Erythroblast (primary cell): ENCODE results near the gene ALDH1B1.

Source experiments
- GATA1 ChIP-seq: IDR thresholded peaks from 2 replicates; pipeline ENCODE4 v1.6.1; 2011; ENCODE audit warnings: low read depth, mild to moderate bottlenecking, control low read depth, low read length, moderate library complexity
- POLR2A ChIP-seq: IDR thresholded peaks from 2 replicates; pipeline ENCODE4 v1.6.1; 2011; ENCODE audit warnings: mild to moderate bottlenecking, low read length

- TF ChIP-seq POLR2A (no peak), GATA1 (no peak)
Measured at GRCh38 chr9:38423973-38424843, 31.7 kb downstream of the ALDH1B1 start, which contains the start of gene IGFBPL1.
